HG03095 (cell line): ENCODE data around the gene EXT2.

Experiments used
- ATAC-seq: cut with Tn5 transposase; IDR thresholded peaks from one replicate; pipeline ENCODE4 v1.9.1; 2021; ENCODE audit warnings: moderate library complexity; ENCODE audit not compliant: unreplicated experiment

Gene EXT2

DNA sequence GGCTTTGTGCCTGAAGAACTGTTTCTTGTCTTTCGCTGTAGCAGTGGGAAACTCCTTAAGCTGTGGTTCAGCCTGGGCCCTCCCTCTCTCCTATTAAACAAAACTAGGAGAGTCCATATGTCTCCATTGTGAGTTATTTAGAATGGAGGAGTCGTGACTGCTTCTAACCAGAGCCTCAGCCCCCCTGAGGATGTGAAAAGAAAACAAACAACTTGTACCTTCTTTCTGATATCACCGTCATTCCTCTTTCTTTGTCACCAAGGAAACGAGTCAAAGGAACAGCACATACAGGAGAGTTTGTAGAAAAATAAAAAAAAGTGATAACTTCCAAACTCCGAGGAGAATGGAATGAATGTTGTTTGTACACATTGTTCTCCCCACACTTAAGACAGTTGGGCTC is 11.6 kb upstream of the EXT2 start:
- ATAC-seq, result no peak

GRCh38 chr11:44085330-44085729 is 10.1 kb upstream of the EXT2 start:
- ATAC-seq, result no peak

DNA sequence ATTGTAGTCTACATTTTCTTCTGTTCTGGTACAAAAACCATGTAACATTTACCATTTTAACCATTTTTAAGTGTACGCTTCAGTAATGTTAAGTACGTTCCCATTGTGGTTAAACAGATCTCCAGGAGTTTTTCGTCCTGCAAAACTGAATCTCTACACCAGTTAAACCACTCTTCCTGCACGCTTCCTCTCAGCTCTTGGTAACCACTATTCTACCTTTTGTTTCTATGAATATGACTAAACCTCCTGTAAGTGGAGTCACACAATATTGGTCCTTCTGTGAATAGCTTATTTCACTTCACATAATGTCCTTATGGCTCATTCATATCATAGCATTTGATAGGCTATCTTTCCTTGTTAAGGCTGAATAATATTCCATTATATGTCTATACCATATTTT is 7.1 kb upstream of the EXT2 start:
- ATAC-seq, result no peak

DNA sequence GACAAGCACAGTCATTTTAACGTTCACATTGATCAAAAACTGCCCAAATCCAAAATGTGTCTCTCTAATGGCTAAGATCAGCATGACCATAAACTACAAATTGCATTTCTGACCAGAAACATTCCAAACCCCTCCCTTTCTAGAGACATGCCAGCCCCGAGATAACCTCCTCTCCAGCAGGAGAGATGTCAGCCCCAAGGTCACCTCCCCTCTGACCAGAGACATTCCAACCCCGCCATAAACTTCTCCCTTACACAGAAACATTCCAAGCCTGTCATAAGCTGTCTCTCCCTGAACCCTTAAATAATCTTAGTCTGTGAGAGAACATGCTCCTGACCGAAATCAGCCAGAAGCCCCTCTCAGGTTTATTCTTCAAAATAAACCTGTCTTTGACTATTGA is 6.6 kb upstream of the EXT2 start:
- ATAC-seq, result no peak

GRCh38 chr11:44090539-44090938 is 4.9 kb upstream of the EXT2 start:
- ATAC-seq, result no peak

GRCh38 chr11:44094260-44094868 is 1.1 kb upstream of the EXT2 start:
- ATAC-seq, result peak; percentile 43

GRCh38 chr11:44096360-44097185 is 1.1 kb downstream of the EXT2 start:
- peak; percentile 2 for ATAC-seq

DNA sequence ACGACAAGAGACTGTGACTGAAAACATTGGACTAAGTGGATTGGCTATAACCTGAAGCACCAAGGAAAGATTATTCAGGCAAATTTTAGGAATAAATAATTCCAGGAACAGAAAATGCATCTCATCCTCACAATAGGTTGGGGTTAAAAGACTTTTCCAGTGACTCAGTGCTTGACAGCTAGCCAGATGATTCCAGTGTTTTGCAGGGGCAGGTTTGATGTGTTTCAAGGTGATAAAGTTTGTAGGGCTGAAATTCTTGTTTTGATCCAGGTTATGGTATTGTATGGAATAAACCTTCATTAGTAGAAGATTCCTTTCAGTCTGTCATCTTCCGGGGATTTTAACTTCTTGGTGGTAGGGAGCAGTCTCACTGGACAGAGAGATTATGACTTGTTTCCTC is 2.3 kb downstream of the EXT2 start:
- no peak for ATAC-seq

- ATAC-seq, result no peak
These were observed 5.6 kb downstream of the EXT2 start for GRCh38 chr11:44101098-44101497.

- ATAC-seq, result no peak
These were observed 9.2 kb downstream of the EXT2 start for GRCh38 chr11:44104481-44105294.

DNA sequence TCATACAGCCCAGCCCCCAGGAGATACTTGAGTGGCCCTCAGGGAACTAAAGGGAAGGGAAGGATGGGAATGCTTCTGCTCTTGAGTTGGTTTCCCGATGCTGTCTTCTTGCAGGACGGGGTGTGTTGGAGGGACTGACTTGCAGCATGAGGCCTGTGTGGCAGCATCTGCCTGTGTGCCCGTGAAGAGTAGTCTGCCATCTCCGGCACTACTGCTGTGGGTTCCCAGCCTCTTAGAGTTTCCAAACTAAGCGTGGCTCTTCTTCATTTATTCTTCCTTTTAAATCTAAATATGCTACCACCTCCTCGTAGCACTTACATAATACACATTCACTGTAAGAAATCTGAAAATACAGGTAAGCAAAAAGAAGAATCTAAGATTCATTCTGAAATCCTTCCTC is 12.8 kb downstream of the EXT2 start:
- no peak for ATAC-seq

GRCh38 chr11:44110231-44110679 is 14.8 kb downstream of the EXT2 start:
- ATAC-seq, result peak; percentile 99

DNA sequence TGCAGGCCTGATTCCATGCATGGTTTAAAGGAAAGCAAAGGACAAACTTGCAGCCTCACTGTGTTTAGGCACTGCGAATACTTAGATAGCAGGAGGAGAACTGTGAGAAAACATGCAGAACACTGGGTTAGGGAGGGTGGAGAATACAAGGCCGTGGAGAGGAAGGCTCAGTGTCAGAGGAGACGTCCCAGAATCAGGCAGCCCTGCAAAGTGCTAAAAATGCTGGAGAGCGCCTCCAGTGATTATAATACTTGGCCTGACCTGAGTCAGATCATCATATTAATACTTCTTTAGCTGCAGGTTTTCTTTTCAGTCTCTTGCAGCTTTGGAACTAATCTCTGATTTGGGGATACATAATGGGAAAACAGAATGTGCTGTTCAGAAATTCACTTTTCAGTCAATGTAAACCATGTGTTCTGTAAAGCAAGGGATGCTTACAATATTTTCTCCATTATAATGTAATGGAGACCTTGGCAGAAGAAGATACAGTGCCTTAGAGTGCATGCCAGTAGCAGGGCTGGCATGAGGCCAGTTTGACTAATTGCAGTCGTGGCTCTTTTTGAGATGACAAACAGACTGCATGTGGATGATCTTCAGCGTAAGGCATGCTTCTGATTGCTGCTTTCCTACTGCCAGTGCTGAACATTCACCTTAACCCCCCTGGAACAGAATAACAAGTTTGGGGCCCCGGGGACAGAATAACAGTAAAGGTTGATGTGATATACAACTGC is 16.8 kb downstream of the EXT2 start:
- no peak for ATAC-seq

DNA sequence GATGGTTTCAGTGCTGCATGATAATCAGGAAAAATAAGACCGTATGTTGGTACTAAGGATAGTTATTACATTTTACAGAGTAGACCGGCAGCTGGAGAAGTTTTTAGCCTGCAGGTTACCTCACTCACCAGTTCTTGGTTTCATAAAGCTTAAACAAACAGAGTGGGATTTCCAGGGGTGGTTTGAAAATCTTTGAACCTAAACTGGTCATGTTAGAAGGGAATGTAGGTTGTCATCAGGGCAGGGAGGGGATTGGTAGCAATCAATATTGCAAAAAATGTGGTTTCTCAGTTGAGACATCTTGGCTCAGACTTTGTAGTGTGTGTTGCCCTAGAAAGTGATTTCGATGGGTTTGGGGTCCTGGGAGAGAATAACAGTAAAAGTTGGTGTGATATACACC is 17.5 kb downstream of the EXT2 start:
- ATAC-seq, result no peak

GRCh38 chr11:44113572-44113971 is 18.1 kb downstream of the EXT2 start:
- ATAC-seq, result no peak

GRCh38 chr11:44116234-44116830 is 20.9 kb downstream of the EXT2 start:
- no peak for ATAC-seq

DNA sequence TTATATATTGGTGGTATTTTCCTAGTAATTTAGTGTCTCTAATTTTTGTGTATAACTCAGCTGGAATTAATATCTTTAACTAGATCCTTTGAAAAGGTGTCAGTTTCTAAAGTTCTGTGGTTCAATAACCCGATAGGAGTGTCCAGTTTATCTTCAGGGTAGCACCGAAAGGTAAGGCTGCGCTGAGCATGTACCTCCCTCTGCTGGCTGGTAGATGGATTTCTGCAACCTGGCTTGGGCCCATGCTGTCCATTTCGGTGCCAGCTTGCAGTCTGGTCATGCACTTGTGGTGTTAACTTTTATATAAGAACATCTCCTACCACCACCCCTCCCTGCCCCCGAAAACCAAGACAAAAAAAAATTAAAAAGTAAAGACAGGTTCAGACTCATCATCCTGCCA is 24.7 kb downstream of the EXT2 start:
- no peak for ATAC-seq

- no peak for ATAC-seq
These were observed 30.1 kb downstream of the EXT2 start for GRCh38 chr11:44125598-44125997.

DNA sequence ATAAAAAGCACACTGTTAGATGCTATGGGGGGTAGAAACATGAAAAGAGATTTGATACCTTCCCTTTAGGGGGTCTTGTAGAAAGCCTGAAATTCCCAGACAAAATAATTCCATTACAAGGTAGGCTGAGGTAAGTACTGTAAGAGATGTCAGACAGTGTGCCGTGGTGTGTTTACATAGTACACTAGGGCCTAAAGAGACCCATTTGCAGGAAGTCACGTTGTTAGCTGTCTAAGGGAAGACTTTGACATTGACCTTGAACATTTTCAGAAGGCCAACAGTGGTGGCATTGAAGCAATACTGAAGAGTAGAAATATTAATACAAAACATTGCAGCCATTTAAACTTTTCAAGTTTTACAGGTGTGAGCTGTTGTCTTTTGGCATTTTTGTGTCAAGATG is 30.8 kb downstream of the EXT2 start:
- no peak for ATAC-seq

GRCh38 chr11:44127130-44127529 is 31.7 kb downstream of the EXT2 start:
- ATAC-seq, result no peak

DNA sequence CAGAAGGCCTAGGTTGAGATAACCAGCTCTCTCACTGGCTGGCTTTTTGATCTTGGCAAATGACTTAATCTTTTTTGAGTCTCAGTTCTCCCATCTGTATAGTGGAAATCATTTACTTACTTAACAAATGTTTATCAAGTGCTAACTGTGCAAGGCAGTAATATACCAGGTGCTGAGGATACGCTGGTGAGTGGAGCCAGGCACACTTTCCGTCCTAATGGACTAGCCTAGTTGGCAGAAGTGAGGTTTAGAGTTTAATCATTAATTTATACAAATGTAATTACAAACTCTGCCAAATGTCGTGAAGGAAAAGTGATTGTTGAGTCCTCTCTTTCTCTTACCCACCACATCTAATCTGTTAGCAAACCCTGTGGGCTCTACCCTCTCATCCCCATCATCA is 33.3 kb downstream of the EXT2 start:
- no peak for ATAC-seq
